Heart left ventricle (tissue), 16 donors: Measurements from ENCODE around the gene TBXA2R. TPM values are rescaled to one million over a fixed set of nuclear protein-coding genes. Genes with fewer than 3 reads are reported as not detected.

Experiments
- ATAC-seq, 4 donors: fragments of 200-7000 bp; cut with Tn5 transposase; one replicate each; pipeline ENCODE4 v1.9.1; 2020 to 2022; ENCODE audit warnings: moderate library complexity in 4 of 4, mild to moderate bottlenecking in 3 of 4, moderate number of reproducible peaks in 1 of 4
- DNase-seq, 5 donors: peaks; one replicate each; pipeline ENCODE4 v3.0.0-alpha.2; 2020
- H3K27ac ChIP-seq, 12 donors: fragments of 200-600 bp; sonication (generic) in 4 of 12; one replicate each; pipeline versions ENCODE4 v1.5.0 to v1.8.0; 2016 to 2022; ENCODE audit warnings: mild to moderate bottlenecking in 2 of 12
- H3K27me3 ChIP-seq, 9 donors: fragments of 200-600 bp; sonication (generic) in 2 of 9; one replicate each; pipeline versions ENCODE4 v1.5.1 to v1.8.0; 2016 to 2022; ENCODE audit warnings: mild to moderate bottlenecking in 3 of 9
- H3K36me3 ChIP-seq, 9 donors: fragments of 200-600 bp; sonication (generic) in 2 of 9; one replicate each; pipeline versions ENCODE4 v1.5.0 to v1.8.0; 2018 to 2022; ENCODE audit warnings: mild to moderate bottlenecking in 2 of 9
- H3K4me1 ChIP-seq, 12 donors: fragments of 200-600 bp; sonication (generic) in 4 of 12; one replicate each; pipeline versions ENCODE4 v1.5.0 to v1.8.0; 2016 to 2022; ENCODE audit warnings: mild to moderate bottlenecking in 3 of 12
- H3K4me3 ChIP-seq, 12 donors: fragments of 200-600 bp; sonication (generic) in 4 of 12; one replicate each; pipeline versions ENCODE4 v1.5.0 to v1.8.0; 2017 to 2022; ENCODE audit warnings: mild to moderate bottlenecking in 9 of 12, moderate library complexity in 4 of 12
- H3K9me3 ChIP-seq, 12 donors: fragments of 200-600 bp; sonication (generic) in 4 of 12; one replicate each; pipeline versions ENCODE4 v1.5.0 to v1.8.0; 2016 to 2022; ENCODE audit warnings: mild to moderate bottlenecking in 1 of 12
- CTCF ChIP-seq, 12 donors: fragments of 200-600 bp; sonication (generic) in 4 of 12; IDR thresholded peaks; one replicate each; pipeline versions ENCODE4 v1.5.0 to v1.8.0; 2018 to 2022; ENCODE audit warnings: antibody characterized with exemption in 12 of 12, mild to moderate bottlenecking in 5 of 12
- POLR2A ChIP-seq, 2 donors: fragments of 450-650 bp; IDR thresholded peaks; one replicate each; pipeline ENCODE4 v1.6.1; 2017; ENCODE audit warnings: antibody characterized with exemption in 2 of 2, mild to moderate bottlenecking in 2 of 2, moderate library complexity in 2 of 2
- WGBS, 4 donors: extraction: QIAGEN DNeasy Blood & Tissue Kit in 2 of 4; methylation state at CpG; one replicate each; pipeline versions ENCODE4 v1.1.5 to v1.1.7; 2013 to 2018; 5-methylcytosine and 5-hydroxymethylcytosine counted together
- intact Hi-C, 10 donors: fragments of 100-400 bp; cut with DNase I; formaldehyde crosslinking; loops; one replicate each; pipeline versions ENCODE4 v1.11.1 to v1.14.2; 2022
- polyA plus RNA-seq, 2 donors: library from polyadenylated mRNA; stranded (reverse); fragments of 200-250 nt; gene quantifications; one replicate each; pipeline ENCODE4 v1.2.3, GENCODE V29; 2013
- total RNA-seq, 9 donors: library from RNA; depleted of rRNA in 2 of 9; stranded (reverse); fragments of >200 nt in 2 of 9; fragmentation: NEBNext Ultra II Directional in 3 of 9; extraction: Animal tissue kit (Norgen Biotek cat#: 25700) in 3 of 9; gene quantifications; one replicate each; pipeline versions ENCODE4 v1.1.0 to v1.2.4, GENCODE V29; 2016 to 2023
- donor health status: ischemic (EF 13 %, LVEDD 7.1; RV severe dilation, severe dysfunction).
- donor health status: healthy with polysubstance abuse.
- donor health status: DM: no; HTN: yes; CAD: no.
- donor health status: DM: no; HTN: no; CAD: no.
- donor health status: ischemic (EF 25% LVEDD 6.9; RV normal size, moderate dysfunction).
- donor health status: ischemic (EF 25% LVEDD 5.7; RV mildly dilated, moderate dysfunction).
- donor health status: healthy.
- donor health status: DM: yes; HTN: yes; CAD: no.
- donor health status: ischemic (EF 35%, LVEDD 5.7; RV mildly dilated, moderate dysfunction).
- donor health status: nonischemic (EF 11% LVEDD 7.7; RV severe dilation, severe dysfunction).
- donor health status: DM: yes; HTN: yes; CAD: no.
- donor health status: PGD.
- donor health status: ischemic (EF 29% LVEDD 5.4; RV normal size, mild dysfunction).
- donor health status: nonischemic (EF 23%, LVEDD 6.1; RV moderate dilation, normal function).

Gene TBXA2R
- total and polyA plus RNA-seq, 11 donors = 1.9 to 5.1 (median 2.9) TPM

GRCh38 chr19:3638208-3639193 is 31.8 kb upstream of the TBXA2R start:
- Histone ChIP-seq H3K9me3 (no peaks in the 10 kb centered on the region), H3K27me3 (no peaks in the 10 kb centered on the region), H3K4me3 (no peak overlapping the region), H3K4me1 (no peaks in the 10 kb centered on the region), H3K27ac (no peak overlapping the region), H3K36me3 (peaks cover 2 to 85% (median 59%) of the 10 kb centered on the region in 9 donors)
- no peak for TF ChIP-seq CTCF (IDR thresholded peaks at IDR 0.05)
- WGBS, 4 donors = 92 to 95% (median 92%) methylated on average over 51 to 55 of the region's 55 CpGs
- no peak for ATAC-seq
- intact Hi-C loops = no loop called here
- no peak for DNase-seq

- no peaks in the 10 kb centered on the region for H3K4me1 ChIP-seq
- intact Hi-C loops = no loop called here
Observed at GRCh38 chr19:3637621-3638020, 30.9 kb upstream of the TBXA2R start.

GRCh38 chr19:3636962-3637361 is 30.3 kb upstream of the TBXA2R start:
- WGBS, 4 donors = 88 to 94% (median 92%) methylated on average over 8 to 20 of the region's 20 CpGs
- Histone ChIP-seq H3K9me3 (no peaks in the 10 kb centered on the region), H3K4me3 (no peak overlapping the region), H3K36me3 (peaks cover 2 to 85% (median 63%) of the 10 kb centered on the region in 9 donors), H3K27ac (no peak overlapping the region), H3K4me1 (no peaks in the 10 kb centered on the region), H3K27me3 (no peaks in the 10 kb centered on the region)
- TF ChIP-seq POLR2A (IDR thresholded peaks at IDR 0.05) = no peak
- TF ChIP-seq CTCF (IDR thresholded peaks at IDR 0.05) = no peak
- DNase-seq = no peak
- intact Hi-C loops = no loop called here
- ATAC-seq = no peak

More at GRCh38 chr19:3637621-3638020, 30.9 kb upstream of the TBXA2R start:
- H3K27me3 ChIP-seq = no peaks in the 10 kb centered on the region
- H3K9me3 ChIP-seq = no peaks in the 10 kb centered on the region
- peaks cover 2 to 85% (median 60%) of the 10 kb centered on the region in 9 donors for H3K36me3 ChIP-seq
- no peak overlapping the region for H3K4me3 ChIP-seq
- WGBS, 4 donors = 90 to 94% (median 91%) methylated on average over 23 of the region's 23 CpGs
- ATAC-seq (no peak), DNase-seq (no peak)
- no peak overlapping the region for H3K27ac ChIP-seq
- TF ChIP-seq POLR2A (IDR thresholded peaks at IDR 0.05) (no peak), CTCF (IDR thresholded peaks at IDR 0.05) (no peak)

- intact Hi-C loops = no loop called here
- TF ChIP-seq POLR2A (IDR thresholded peaks at IDR 0.05) (no peak), CTCF (IDR thresholded peaks at IDR 0.05) (no peak)
- Histone ChIP-seq H3K4me3 (no peak overlapping the region), H3K27me3 (no peaks in the 10 kb centered on the region), H3K27ac (no peak overlapping the region), H3K9me3 (no peaks in the 10 kb centered on the region), H3K36me3 (peaks cover 2 to 85% (median 63%) of the 10 kb centered on the region in 9 donors), H3K4me1 (no peaks in the 10 kb centered on the region)
- ATAC-seq = no peak
- WGBS, 4 donors = 91 to 96% (median 93%) methylated on average over 15 to 20 of the region's 20 CpGs
- no peak for DNase-seq
Observed at GRCh38 chr19:3636506-3636905, 29.8 kb upstream of the TBXA2R start.
